Measurements from ENCODE around the gene ZNF101.
A peak's percentile ranks its signal among the peaks of the same experiment; 100 is the strongest.

ZNF101 gene

DNA sequence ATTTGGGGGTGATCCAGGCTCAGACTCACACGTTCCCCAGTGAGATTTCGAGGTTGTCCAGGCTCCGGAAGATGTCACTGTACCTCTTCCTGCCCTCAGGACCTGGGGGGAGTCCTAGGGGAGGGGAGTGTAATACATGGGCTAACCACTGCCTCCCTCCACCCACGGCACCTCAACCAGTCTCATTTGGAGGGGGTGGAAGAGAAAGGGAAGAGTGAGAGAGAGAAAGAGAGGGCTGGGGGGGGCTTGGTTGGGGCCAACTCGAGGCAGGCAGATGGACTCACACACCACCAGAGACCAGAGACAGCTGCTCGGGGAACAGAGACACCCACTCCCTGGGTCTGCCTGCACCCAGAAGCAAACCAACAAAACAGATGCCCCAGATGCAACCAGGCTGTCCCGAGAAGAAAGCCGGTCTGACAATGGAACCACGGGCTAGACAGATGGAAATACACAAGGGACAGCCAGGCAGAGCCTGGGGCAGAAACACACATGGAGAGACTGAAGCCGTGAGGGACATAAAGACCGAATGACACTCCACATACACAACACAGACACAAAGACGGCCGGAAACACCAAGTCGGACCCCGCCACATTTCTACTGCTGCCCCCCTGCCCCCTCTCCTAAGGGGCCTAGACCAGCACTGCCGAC is 26.0 kb upstream of the ZNF101 start:
- DNase-seq = peak; percentile 13 to 49 (median 48)

DNA sequence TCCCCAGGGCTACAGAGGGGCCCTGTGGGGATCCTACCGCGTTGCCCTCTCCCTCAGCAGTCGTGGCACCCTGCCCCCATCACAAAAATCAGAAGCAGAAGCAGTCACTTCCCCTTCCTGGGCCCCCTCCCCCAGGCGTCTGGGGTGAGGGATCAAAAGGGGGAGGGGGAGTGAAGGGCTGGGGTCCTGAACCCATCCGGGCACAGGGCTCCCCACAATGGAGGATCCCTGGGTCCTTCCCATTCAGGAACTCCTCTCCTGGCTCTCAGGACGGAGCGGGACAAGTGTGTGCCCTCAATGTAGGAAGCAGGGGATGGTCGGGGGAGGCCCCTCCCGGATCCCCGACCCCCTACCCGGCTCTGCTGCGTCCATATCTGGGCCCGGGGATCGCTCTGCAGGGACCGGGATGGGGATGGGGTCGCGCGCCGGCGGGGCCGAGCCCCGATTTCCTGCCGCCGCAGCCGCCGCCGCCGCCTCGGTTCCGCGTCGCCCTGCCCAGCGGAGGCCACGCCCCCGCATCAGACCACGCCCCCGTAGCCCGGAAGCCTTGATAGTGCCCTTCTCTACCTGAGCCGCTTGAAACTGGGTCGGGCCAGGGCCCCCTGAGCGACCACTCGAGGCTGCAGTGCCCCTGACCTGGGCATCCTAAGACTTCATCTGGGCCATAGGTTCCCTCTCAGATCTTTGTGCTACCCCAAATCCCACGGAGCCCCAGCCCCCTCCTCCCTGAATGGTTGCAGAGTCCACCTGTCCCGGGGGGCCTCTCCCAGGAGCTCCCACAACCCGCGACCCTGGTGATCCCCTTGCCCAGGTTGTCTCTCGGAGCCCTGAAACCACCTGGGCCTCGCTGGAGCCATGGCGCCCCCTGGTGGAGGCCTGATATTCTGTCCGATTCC is 25.2 kb upstream of the ZNF101 start, which contains the start of gene GMIP:
TSS of gene GMIP (minus strand) at position 500 of the 896 bp plus-strand sequence. CDS start at position 372, 128 bp downstream.
- peak; percentile 82 to 93 (median 87) for DNase-seq

DNA sequence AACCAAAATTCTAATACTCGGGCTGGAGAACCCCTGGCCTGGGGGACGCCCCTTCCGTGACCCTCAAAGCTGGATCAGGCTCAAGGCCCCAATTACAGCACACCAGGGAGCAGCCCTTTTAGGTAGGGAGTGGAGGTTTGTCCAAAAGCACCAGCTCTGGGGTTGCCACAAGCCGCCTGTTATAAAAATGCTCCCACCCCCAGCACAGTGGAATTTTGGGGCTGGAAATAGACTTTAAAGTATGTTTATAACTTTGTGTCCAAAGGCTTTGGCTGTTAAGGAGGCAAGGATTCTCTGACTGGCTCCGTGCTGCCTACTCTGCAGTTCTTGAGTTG is 24.6 kb upstream of the ZNF101 start:
- no peak for DNase-seq

DNA sequence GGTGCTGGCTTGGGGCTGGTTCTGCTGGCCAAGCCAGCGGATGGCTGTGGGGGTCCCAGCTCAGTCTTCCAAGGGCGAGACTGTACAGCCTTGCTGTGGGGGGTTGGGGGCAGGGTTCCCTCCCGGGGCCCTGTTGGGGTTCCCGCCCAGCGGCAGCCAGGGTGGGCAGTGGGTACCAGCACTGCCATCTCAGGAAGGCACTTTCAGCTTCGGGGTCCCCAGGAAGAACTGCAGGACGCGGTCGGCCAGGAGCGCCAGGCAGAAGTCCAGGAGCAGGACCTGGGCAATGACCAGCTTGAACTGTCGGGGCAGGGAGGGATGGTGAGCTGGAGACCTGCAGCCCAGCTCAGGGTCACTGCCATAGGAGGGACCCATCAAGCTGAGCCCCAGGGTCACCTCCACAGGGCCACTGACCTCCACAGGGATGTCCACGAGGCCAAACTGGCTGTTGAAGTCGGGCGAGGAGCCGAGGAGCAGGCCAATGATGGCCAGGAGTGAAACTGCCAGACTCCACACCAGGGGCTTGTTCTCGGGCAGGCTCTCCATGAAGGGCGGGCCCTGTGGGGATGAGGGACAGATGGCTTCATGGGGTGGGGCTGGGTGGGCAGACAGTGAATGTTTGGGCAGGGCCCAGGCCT is 23.3 kb upstream of the ZNF101 start:
- DNase-seq = no peak

DNA sequence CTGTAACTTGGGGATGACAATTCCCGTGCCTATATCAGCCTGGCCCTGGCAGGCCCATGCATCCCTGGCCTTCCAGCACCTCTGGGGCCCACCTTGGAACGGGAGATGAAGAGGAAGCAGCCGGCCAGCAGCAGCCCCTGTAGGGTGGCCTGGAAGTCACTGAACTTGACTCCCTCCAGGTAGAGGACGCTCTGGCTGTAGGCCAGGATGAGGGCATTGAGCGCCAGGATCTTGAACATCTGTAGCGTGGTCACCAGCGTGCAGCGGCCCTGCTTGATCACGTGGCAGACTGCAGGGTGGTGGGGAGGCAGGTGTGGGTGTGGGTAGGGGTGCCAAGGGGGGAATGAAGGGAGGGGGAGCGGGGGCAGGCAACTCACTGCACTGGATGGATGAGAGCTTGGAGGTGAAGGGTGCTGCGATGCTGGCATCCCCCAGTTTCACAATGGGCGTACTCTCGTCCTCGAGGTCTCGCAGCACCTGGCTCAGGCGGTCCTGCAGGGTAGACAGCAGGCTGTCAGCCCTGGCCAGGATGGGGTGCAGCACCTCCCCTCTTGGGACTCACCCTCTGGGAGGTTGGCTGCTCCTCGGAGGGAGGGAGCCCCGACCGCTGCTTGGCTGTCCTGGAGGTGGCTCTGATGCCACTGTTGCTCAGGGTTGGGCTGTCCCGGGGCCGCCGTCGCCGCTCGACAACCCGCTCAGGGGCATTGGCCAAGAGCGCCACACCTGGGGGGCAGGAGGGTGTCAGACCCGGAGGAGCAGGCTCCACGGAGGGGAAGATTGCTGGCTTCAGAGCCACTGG is 21.4 kb upstream of the ZNF101 start:
- DNase-seq = no peak

DNA sequence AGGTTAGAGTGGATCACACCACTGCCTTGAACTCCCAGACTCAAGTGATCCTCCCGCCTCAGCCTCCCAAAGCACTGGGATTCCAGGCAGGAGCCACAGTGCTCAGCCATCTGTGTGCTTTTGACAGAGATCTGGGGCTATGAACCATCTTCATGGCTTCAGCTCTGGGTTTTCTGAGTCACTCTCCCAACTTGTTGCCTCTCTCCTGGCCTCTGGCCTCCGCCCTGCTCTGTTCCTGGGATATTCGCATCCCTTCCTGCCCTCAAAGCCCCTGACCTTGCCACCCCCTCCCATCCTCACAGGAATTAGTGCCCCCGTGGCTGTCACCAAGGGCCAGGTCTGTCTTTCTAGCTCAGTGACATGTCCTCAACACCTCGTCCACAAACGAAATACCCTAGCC is 19.5 kb upstream of the ZNF101 start:
- DNase-seq = no peak

DNA sequence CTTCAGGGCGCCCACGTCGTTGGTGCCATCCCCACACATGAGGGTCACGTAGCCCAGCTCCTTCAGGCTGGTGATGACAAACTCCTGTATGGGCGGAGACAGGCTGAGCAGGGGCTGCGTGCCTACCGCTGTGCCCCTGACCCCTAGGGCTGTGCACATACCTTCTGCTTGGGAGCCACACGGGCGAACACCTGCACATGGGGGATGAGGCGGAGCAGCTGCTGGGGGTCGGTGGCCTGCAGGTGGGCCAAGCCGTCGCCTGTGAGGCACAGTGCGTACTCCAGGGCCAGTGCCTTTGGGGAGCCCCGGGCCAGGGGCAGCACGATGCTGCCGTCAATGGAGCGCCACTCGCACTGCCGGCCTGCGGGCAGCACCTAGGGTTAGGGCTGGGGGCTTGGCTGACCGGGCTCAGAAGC is 19.1 kb upstream of the ZNF101 start:
- DNase-seq = no peak

DNA sequence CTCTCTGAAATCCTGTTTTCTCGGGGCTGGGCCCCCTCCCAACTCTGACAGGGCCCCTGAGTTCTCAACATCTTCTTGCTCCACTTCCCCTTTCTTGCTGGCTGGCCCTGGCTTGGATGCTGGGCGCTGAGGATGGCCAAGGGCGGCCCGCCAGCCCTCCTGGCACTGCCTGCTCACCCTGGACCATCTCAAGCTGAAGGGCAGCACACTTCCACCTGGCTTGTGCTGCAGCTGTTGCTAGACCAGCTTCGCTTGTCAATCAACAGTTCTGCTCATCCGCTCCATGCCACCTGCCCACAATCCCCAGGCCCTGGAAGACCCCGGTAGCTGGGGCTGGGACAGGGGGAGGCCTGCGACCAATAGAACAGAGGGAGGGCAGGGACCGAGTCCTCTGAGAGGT is 18.3 kb upstream of the ZNF101 start:
- DNase-seq = no peak

DNA sequence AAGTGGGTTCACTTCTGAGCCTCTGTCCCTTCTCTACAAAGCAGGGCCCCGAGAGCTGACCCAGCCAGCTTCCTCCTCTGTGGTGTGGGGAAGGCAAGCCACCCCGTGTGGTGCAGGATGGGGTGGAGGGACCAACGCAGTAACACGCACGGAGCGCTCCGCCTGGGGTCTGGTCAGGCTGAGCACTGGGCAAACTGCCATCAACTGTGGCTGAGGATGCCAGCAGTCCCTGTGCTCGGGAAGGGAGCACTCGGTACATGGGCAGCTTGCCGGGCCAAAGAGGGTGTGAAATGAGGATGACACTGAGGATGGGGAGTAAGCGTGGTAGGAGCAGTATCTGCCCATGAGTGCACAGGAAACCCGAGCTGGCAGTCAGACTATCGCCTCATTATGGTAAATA is 17.6 kb upstream of the ZNF101 start:
- DNase-seq = no peak

DNA sequence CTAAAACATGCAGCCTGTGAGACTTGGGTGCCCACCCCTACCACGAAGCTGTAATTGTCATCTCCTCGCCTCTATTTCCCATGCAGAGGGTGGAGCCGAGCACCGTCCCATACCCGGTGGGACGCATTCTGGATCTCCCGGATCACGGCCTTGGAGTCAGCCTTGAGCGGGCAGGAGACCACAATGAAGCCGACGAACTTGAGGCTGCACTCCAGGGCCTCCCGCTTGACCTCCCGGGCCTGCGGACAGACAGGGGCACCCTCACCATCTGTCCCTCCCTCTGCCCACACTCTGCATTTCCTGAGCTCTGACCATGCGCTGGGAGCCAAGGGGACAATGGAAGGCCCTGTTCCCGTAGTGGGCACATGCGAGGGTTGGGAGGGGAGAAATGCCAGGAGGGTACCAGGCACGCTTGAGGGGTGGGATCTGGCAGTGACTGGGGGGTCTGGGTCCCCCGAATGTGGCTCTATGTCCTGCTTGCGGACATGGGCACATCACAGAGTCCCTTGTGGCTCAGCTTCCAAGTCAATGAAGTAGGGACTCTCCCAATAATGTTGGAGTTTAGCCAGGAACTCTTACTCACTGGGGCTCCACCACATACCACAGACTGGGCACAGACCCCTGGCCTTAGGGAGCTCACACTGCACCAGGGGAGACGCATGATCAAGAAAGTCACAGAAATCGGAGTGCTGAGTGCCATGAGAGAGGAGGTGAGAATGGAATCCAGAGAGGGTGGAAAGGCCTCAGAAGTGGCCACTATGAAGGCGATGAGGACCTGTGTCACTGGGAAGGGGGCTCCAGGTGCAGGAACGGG is 15.9 kb upstream of the ZNF101 start:
- no peak for DNase-seq

DNA sequence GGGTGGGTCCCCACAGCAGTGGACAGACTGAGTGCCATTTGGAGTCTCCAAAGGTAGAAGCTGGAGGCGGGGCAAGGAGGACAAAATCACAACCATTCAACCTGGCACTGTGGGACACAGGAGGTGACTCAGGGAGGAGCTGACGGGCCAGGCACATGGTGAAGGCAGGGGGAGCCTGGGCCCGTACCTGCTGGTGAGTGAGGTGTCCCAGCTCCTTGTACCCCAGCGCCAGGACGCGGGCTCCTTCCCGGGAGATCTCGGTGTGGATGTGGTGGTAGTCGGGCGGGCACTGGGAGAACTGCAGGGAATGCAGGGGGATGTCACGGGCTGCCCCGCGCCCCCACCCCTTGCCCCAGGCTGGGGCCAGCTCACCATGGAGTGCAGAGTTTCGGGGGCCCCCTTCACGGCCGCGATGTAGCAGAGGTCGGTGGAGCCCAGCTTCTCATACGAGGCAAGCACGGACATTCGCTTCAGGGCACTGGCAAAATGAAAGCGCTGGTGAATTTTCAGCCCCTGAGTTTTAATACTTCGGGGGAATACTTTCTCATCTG is 15.0 kb upstream of the ZNF101 start:
- no peak for DNase-seq

DNA sequence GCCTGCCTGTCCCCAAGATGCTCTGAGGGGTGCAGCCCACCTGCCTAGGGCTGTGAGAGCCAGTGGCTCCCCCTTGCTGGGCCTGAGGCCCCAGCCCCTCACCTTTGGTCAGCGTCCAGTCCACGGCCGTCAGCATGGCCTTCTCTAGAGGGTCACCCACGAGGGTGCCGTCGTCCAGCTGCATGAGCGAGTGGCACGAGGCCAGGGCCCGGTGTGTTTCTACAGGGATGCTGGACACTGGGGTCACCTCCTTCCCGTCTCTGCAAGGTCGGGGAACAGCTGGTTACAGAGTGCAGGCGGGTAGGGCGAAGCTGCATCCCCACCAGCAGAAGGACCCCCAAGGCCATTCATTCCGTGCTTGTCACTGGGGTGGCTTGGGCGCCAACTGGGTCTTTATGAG is 14.2 kb upstream of the ZNF101 start:
- DNase-seq = no peak

DNA sequence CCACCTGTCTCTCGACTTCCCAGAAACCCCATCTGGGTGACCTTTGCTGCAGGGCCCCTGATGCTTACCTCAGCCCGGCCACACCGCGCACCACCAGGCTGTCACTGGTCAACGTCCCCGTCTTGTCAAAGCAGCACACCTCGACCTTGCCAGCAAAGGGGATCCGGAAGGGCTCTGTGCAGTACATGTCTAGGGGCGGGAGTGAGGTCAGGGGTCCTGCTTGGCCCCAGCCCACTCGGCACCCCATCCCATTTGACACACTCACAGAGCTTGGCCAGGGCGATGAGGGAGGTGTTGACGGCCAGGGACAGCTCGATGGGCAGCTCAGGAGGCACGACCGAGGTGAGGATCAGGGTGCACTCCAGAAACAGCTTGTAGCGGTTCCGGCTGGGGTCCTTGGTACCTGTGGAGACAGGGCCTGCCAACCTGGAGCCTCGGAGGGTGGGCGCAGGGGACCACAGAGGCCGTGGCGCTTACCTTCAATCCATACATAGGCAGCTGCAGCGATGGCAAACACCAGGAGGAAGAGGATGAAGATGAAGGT is 13.5 kb upstream of the ZNF101 start:
- DNase-seq = no peak

DNA sequence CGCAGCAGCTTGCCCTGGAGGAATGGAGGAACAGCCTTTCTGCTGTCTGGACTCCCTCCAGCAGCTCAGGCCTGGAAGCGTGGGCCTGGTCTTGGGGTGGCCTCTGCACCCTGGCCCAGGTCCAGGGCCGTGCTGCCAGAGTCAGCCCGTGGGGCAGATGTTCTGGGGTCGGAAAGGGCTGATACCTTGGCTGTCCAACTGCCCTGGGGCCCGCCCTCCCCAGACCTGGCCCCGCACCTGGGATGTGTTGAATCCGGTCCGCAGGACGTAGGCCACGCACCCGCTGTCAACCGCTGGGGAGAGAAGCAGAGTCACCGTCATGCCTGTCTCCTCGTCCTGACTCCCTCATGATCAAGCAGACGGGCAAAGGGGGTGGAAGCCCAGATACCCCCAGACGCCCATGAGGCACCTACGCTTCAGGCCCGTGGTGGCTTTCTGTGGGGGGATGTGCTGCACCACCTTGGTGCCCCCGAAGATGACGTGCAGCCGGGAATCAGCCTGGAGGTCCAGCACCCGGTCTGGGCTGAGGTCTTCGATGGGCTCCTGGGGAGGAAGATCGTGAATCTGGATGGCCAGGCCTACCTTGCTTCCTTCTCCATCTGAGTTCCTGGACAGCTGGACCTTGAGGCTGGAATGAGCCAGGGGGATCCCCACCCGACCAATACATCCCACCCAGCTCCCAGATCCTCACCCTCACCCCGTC is 12.8 kb upstream of the ZNF101 start:
- no peak for DNase-seq

DNA sequence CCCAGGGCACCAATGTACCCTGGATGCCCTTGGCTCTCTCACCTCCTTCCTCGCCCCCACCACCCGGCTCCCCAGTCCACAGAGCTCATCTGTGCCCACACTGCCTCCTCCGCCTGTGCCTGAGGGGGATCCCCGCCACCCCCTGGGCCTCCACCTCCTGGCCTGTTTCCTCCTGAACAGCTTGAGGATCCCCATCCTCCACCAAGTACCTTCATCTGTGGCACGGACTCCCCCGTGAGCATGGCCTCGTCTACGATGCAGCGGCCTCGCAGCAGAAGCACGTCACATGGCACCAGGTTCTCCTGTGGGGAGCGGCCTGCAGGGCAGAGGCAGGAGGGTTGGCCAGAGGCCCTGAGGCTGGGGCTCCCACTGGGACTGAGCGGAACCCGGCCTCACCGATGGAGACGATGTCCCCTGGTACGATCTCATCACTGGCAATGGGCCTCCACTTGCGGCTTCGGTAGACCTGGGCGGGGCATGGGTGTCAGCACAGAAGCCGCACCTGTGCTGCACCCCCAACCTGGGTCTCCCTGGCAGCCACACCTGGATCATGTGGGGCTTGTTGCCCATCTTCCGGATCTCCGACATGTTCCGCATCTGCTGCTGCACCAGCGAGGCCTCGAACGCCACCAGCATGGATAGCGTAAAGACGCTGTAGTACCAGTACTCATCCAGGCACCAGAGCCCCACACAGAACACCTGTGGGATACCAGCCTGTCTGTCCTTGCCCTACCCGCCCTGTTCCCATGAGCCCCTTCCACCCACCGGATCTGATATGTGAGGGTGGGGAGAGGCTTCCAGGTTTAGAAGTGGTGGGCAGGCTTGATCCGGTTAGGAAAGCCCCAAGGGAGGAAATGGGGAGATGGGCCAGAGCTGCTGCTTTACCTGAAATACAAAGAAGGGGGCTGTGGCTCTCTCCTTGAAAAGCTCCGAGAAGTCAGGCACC is 11.9 kb upstream of the ZNF101 start:
- DNase-seq = no peak

DNA sequence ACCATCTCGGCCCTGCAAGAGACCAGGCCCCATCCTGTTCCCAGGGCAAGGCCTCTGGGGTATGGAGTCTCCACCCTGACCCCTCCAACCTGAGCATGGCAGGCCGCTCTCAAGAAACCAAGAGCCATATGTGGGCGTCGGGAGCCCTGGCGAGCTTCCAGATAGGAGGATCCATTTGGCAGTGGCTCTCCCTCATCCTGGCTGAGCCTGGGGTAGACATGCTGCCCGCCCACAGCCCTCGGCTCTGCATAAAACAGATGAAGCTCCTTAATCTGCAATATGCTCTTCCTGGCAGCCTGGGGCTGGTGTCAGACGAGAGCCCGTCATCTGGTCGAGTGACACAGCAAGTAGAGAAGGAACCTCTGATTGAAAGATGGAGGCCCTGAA is 11.2 kb upstream of the ZNF101 start:
- DNase-seq = no peak

DNA sequence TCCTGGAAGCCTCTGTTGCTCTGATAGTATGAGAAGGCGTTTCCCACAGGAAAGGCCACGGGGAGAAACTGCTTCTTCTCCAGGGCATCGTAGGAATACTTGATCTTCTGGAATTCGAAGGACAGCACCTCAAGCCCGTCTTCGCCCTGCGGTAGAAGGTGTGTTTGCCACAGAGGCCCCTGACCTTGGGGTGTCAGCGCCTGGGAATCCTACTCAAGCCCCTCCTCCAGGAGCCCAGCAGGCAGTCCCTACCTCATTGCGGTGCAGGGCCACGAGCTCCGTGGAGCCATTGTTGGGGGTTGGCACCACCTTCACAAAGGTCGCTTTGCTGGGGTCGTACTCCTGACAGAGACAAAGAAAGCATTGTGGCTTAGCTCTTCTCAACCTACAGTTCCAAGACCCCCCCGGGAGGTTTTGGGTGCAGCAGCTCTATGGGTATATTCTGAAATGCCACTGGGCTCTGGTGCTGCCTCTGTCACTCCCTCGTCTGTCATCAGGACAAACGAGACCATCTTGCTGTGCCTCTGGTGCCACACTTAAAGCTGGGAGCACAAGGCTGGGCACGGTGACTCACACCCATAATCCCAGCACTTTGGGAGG is 8.9 kb upstream of the ZNF101 start:
- no peak for DNase-seq

DNA sequence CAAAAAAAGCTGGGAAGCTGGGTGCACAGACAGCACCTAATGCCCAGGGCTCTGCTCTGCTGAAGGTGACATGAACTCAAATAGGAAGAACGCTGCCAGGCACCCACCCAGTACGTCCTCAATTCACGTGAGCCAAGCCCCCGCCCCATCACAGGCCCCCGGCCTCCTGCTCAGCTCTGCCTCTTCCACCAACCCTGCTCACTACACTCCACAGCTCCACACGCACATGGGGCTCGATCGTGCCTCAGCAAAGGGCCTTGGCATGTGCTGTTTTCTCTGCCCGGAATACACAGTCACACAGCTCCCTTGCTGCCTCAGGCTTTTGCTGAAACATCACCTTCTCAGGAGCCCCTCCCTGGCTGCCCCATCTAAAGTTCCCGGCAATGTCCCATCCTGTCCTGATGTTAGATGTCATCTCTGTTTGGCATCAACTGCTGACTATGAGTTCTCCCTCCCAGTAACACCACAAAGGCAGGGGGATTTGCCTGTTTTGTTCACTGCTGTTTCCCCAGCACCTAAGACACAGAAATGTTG is 7.4 kb upstream of the ZNF101 start:
- no peak for DNase-seq
